CD14-positive monocyte (primary cell): ENCODE data around the gene EZH1. TPM values are rescaled to one million over a fixed set of nuclear protein-coding genes. Genes with fewer than 3 reads are reported as not detected.

Experiments used
- DNase-seq, 3 donors: peaks; one replicate each; pipeline ENCODE4 v3.0.0-alpha.2; 2011 to 2022
- H2AFZ ChIP-seq: 2 replicates; pipeline ENCODE4 v1.6.0; 2012; ENCODE audit warnings: mild to moderate bottlenecking, low read depth, low read length, inconsistent platforms; ENCODE audit not compliant: insufficient read depth, poor library complexity, severe bottlenecking
- H3K27ac ChIP-seq, 2 donors: 1 replicate in 1 of 2; 2 replicates in 1 of 2; pipeline ENCODE4 v1.5.1; 2012 to 2013; ENCODE audit warnings: low read length in 2 of 2, control low read depth in 1 of 2, inconsistent platforms in 1 of 2, low read depth in 1 of 2, mild to moderate bottlenecking in 1 of 2
- H3K27me3 ChIP-seq, 2 donors: one replicate each; pipeline versions ENCODE4 v1.6.0 to v1.6.1; 2011 to 2013; ENCODE audit warnings: low read length in 2 of 2; ENCODE audit not compliant: control insufficient read depth in 2 of 2, insufficient read depth in 2 of 2
- H3K36me3 ChIP-seq, 2 donors: replicated peaks in 1 of 2; 1 replicate in 1 of 2; 2 replicates in 1 of 2; pipeline versions ENCODE4 v1.5.1 to v1.6.1; 2012 to 2013; ENCODE audit warnings: low read length in 2 of 2, control low read depth in 1 of 2, inconsistent platforms in 1 of 2, mild to moderate bottlenecking in 1 of 2; ENCODE audit not compliant: insufficient read depth in 2 of 2, control insufficient read depth in 1 of 2
- H3K4me1 ChIP-seq, 2 donors: 1 replicate in 1 of 2; 2 replicates in 1 of 2; pipeline versions ENCODE4 v1.5.1 to v1.6.1; 2012 to 2013; ENCODE audit warnings: low read length in 2 of 2, control low read depth in 1 of 2, inconsistent platforms in 1 of 2, mild to moderate bottlenecking in 1 of 2, moderate library complexity in 1 of 2; ENCODE audit not compliant: insufficient read depth in 2 of 2, control insufficient read depth in 1 of 2
- H3K4me2 ChIP-seq: replicated peaks from 2 replicates; pipeline ENCODE3; 2012; ENCODE audit warnings: low read length, moderate library complexity, mild to moderate bottlenecking; ENCODE audit not compliant: poor library complexity, severe bottlenecking; ENCODE audit errors: extremely low read depth
- H3K4me3 ChIP-seq, 3 experiments: fragments of 200-600 bp in 1 of 3; sonication (generic) in 1 of 3; replicated peaks in 1 of 3; 1 replicate in 2 of 3; 2 replicates in 1 of 3; pipeline ENCODE4 v1.5.1; 2011 to 2013; ENCODE audit warnings: low read length in 3 of 3, mild to moderate bottlenecking in 3 of 3, control low read depth in 2 of 3, low read depth in 2 of 3, inconsistent platforms in 1 of 3, moderate library complexity in 1 of 3
- H3K79me2 ChIP-seq: 2 replicates; pipeline ENCODE4 v1.6.0; 2012; ENCODE audit warnings: mild to moderate bottlenecking, control low read depth, inconsistent platforms, low read length, moderate library complexity; ENCODE audit not compliant: insufficient read depth
- H3K9ac ChIP-seq: 2 replicates; pipeline ENCODE4 v1.6.0; 2017; ENCODE audit warnings: low read length, mild to moderate bottlenecking; ENCODE audit not compliant: insufficient read depth, poor library complexity, severe bottlenecking
- H3K9me3 ChIP-seq, 2 donors: replicated peaks in 1 of 2; 1 replicate in 1 of 2; 2 replicates in 1 of 2; pipeline versions ENCODE4 v1.5.1 to v1.6.1; 2012 to 2013; ENCODE audit warnings: low read length in 2 of 2, control low read depth in 1 of 2; ENCODE audit not compliant: control insufficient read depth in 1 of 2, insufficient read depth in 1 of 2
- H4K20me1 ChIP-seq: 2 replicates; pipeline ENCODE4 v1.6.0; 2012; ENCODE audit warnings: mild to moderate bottlenecking, low read length, control low read depth, moderate library complexity; ENCODE audit not compliant: insufficient read depth
- H3K27ac Mint-ChIP-seq, 7 donors: one replicate each; pipeline ENCODE4 v1.8.0; 2020; ENCODE audit warnings: mild to moderate bottlenecking in 7 of 7, mixed read lengths in 7 of 7, moderate library complexity in 6 of 7, inconsistent platforms in 2 of 7
- H3K27me3 Mint-ChIP-seq, 3 donors: one replicate each; pipeline ENCODE4 v1.8.0; 2021 to 2022; ENCODE audit warnings: low read depth in 3 of 3, mild to moderate bottlenecking in 3 of 3, mixed read lengths in 3 of 3, moderate library complexity in 3 of 3, inconsistent platforms in 1 of 3
- H3K36me3 Mint-ChIP-seq, 2 donors: one replicate each; pipeline ENCODE4 v1.8.0; 2020; ENCODE audit warnings: mixed read lengths in 2 of 2, inconsistent platforms in 1 of 2, mild to moderate bottlenecking in 1 of 2
- H3K4me1 Mint-ChIP-seq: one replicate; pipeline ENCODE4 v1.8.0; 2020; ENCODE audit warnings: mild to moderate bottlenecking, mixed read lengths
- H3K4me3 Mint-ChIP-seq, 2 donors: one replicate each; pipeline ENCODE4 v1.8.0; 2020; ENCODE audit warnings: mild to moderate bottlenecking in 2 of 2, mixed read lengths in 2 of 2, moderate library complexity in 1 of 2
- H3K9me3 Mint-ChIP-seq, 7 donors: one replicate each; pipeline ENCODE4 v1.8.0; 2020 to 2022; ENCODE audit warnings: mixed read lengths in 7 of 7, mild to moderate bottlenecking in 6 of 7, moderate library complexity in 6 of 7, inconsistent platforms in 2 of 7
- CTCF ChIP-seq: fragments of 200-600 bp; IDR thresholded peaks from one replicate; pipeline ENCODE4 v1.8.0; 2022; ENCODE audit warnings: antibody characterized with exemption, mild to moderate bottlenecking
- WGBS: methylation state at CpG from one replicate; pipeline ENCODE4 v1.1.5; 2013; ENCODE audit warnings: missing lambda C conversion rate; ENCODE audit not compliant: insufficient coverage; 5-methylcytosine and 5-hydroxymethylcytosine counted together
- intact Hi-C, 2 donors: fragments of 100-400 bp; cut with micrococcal nuclease; formaldehyde crosslinking; loops; one replicate each; pipeline versions ENCODE4 v1.15.0 to v1.15.1; 2023
- polyA plus RNA-seq, 3 donors: library from polyadenylated mRNA; depleted of rRNA in 1 of 3; unstranded in 2 of 3; stranded (reverse) in 1 of 3; fragments of 300-500 nt in 2 of 3; fragments of >200 nt in 1 of 3; fragmentation: Illumina TruSeq in 2 of 3; gene quantifications; 1 replicate in 2 of 3; 2 replicates in 1 of 3; pipeline ENCODE4 v1.2.3, GENCODE V29; 2012 to 2021

EZH1 gene
- polyA plus RNA-seq, 3 donors, result 12.3 to 169 (median 17.8) TPM

- Histone ChIP-seq H3K27ac (no peak overlapping the region), H3K27me3 (no peaks in the 10 kb centered on the region), H4K20me1 (no peaks in the 10 kb centered on the region), H3K4me3 (no peak overlapping the region), H3K9ac (no peak overlapping the region), H3K4me1 (no peaks in the 10 kb centered on the region), H3K36me3 (peaks cover 3 to 4% of the 10 kb centered on the region in 2 donors), H3K9me3 (no peaks in the 10 kb centered on the region), H2AFZ (no peak overlapping the region), H3K4me2 (no peak overlapping the region), H3K79me2 (no peaks in the 10 kb centered on the region)
- intact Hi-C loops, result no loop called here
- Mint-ChIP-seq H3K27ac (no peak overlapping the region), H3K27me3 (peaks cover 0 to 9% (median 0%) of the 10 kb centered on the region in 3 donors), H3K4me1 (no peaks in the 10 kb centered on the region), H3K4me3 (no peak overlapping the region), H3K36me3 (peaks cover 8 to 11% of the 10 kb centered on the region in 2 donors), H3K9me3 (no peaks in the 10 kb centered on the region)
- DNase-seq, result no peak
- 97% methylated on average over 9 of the region's 11 CpGs for WGBS
- TF ChIP-seq CTCF, result no peak
These were observed 52.4 kb downstream of the EZH1 start for GRCh38 chr17:42692489-42692888.

GRCh38 chr17:42691021-42691545 lies 53.8 kb downstream of the EZH1 start:
- Mint-ChIP-seq H3K4me3 (no peak overlapping the region), H3K27me3 (peaks cover 0 to 12% (median 0%) of the 10 kb centered on the region in 3 donors), H3K4me1 (no peaks in the 10 kb centered on the region), H3K27ac (peak overlapping the region in 2 of 7 donors; percentile 36 to 37), H3K9me3 (no peaks in the 10 kb centered on the region), H3K36me3 (peaks cover 5 to 6% of the 10 kb centered on the region in 2 donors)
- no peaks in the 10 kb centered on the region for H3K9me3 ChIP-seq
- no peak overlapping the region for H3K9ac ChIP-seq
- H3K4me2 ChIP-seq, result no peak overlapping the region
- H3K27ac ChIP-seq, result no peak overlapping the region
- H4K20me1 ChIP-seq, result no peaks in the 10 kb centered on the region
- 95% methylated on average over 11 of the region's 12 CpGs for WGBS
- no peaks in the 10 kb centered on the region for H3K4me1 ChIP-seq
- no peak for TF ChIP-seq CTCF
- DNase-seq, result no peak
- H3K4me3 ChIP-seq, result no peak overlapping the region
- H3K36me3 ChIP-seq, result peaks cover 0 to 3% of the 10 kb centered on the region in 2 donors
- intact Hi-C loops, result no loop called here
- no peak overlapping the region for H2AFZ ChIP-seq
- H3K27me3 ChIP-seq, result no peaks in the 10 kb centered on the region
- no peaks in the 10 kb centered on the region for H3K79me2 ChIP-seq
